ENCODE data around the gene EIF2A. TPM values are rescaled to one million over a fixed set of nuclear protein-coding genes. Genes with fewer than 3 reads are reported as not detected.
"Not testable (repeated sequence)": the region's sequence is repeated elsewhere in the genome, so short reads cannot be mapped to it uniquely, and the experiment has no call there.

EIF2A gene
- total and polyA plus RNA-seq, 2 of the 13 experiments (the other 11 are each of a cell fraction or from before 2014, with no cell fraction given) = 124 to 139 TPM

DNA sequence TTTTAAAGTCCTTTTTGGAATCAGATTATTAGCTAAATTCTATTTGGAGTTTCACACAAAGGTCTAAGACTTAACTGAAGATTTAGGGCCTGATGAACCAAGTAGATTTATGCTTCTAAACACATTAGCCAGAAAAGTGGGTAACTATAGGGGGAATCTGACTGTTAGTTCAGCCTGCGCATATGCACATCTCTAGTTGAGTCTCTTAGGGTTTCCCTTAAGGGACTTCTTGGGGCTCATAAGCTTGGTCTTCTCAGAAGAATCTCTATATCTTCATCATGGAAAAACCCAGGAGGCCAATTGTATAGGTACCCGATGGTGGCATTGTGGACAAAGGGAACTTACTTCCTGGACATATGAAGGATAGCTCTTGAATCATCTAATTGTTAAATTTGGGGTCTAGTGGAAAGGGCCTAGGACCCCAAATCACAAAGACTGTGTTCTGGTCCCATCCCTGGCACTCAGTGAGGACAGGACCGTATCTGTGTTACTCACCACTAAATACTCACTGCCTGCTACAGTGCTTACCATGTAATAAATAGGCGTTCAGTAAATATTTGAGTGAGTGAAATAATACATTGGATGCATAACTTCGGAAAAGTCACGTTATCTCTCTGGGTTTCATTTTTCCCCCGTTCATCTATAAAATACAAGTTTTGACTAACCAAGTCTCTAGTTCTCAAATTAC, 73.6 kb downstream of the EIF2A start:
- ChIA-PET CTCF (ENCODE audit: low intra/inter-chr PET ratio, low total read pairs) (no interaction called here), POLR2A (no interaction called here)
- Histone ChIP-seq H3K36me3 (replicated peaks in 1 of 2; ENCODE audit: control insufficient read depth in 1 of 2, insufficient read depth in 2 of 2, low read length in 2 of 2) (peaks cover 0 to 2% of the 10 kb centered on the region in 2 experiments; a peak in 4 of 5 replicates), H3K27ac (ENCODE audit: extremely low read length, insufficient read depth, low read length) (no peak overlapping the region), H3K4me1 (ENCODE audit: insufficient read depth, low read length) (peaks cover 14% of the 10 kb centered on the region), H3K9me3 (ENCODE audit: low read length) (no peaks in the 10 kb centered on the region), H4K20me1 (ENCODE audit: insufficient read depth, low read length) (0 out of 2 replicates have a peak, but pooled peaks cover 4% of the 10 kb centered on the region), H3K4me2 (ENCODE audit: low read depth, low read length) (no peak overlapping the region), H2AFZ (ENCODE audit: low read length) (no peak overlapping the region), H3K4me3 (replicated peaks in 1 of 3; ENCODE audit: insufficient read depth in 1 of 3, low read depth in 2 of 3, low read length in 3 of 3) (no peak overlapping the region), H3K79me2 (ENCODE audit: insufficient read depth, low read length) (peaks cover 44% of the 10 kb centered on the region), H3K27me3 (ENCODE audit: control insufficient read depth in 1 of 2, insufficient read depth in 2 of 2, low read length in 2 of 2) (no peaks in the 10 kb centered on the region), H3K9ac (ENCODE audit: insufficient read depth, low read depth, low read length) (no peak overlapping the region)
- DNase-seq (ENCODE audit: low spot score) (no peak), FAIRE-seq (no peak), ATAC-seq (no peak)
- 96% methylated on average over 7 of the region's 7 CpGs for WGBS (ENCODE audit: low lambda C conversion rate)
- in situ Hi-C loops (cut with HindIII; ENCODE audit: extremely low pct_ligation_motif_present, low pct_unique_long_range_greater_than_20kb) = no loop called here
- no TSS peak for BruUV-seq (replicated peaks)
- no peak for TF ChIP-seq ARNTL (CRISPR knock-in tag; IDR thresholded peaks at IDR 0.05)
- no peak for TF ChIP-seq YEATS4 (CRISPR knock-in tag; IDR thresholded peaks at IDR 0.05; ENCODE audit: borderline replicate concordance)
- TF ChIP-seq ETV5 (CRISPR knock-in tag; IDR thresholded peaks at IDR 0.05; ENCODE audit: borderline replicate concordance) = no peak
- no peak for TF ChIP-seq NAIF1 (CRISPR knock-in tag; IDR thresholded peaks at IDR 0.05; ENCODE audit: borderline replicate concordance)
- no peak for TF ChIP-seq PCBP1 (IDR thresholded peaks at IDR 0.05; ENCODE audit: borderline replicate concordance, low read depth, low read length)
- no peak for TF ChIP-seq ATAD3A (CRISPR knock-in tag; IDR thresholded peaks at IDR 0.05)
- TF ChIP-seq, protein P1, sequence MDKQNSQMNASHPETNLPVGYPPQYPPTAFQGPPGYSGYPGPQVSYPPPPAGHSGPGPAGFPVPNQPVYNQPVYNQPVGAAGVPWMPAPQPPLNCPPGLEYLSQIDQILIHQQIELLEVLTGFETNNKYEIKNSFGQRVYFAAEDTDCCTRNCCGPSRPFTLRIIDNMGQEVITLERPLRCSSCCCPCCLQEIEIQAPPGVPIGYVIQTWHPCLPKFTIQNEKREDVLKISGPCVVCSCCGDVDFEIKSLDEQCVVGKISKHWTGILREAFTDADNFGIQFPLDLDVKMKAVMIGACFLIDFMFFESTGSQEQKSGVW (CRISPR knock-in tag; IDR thresholded peaks at IDR 0.05; ENCODE audit: borderline replicate concordance) = no peak
- no peak for TF ChIP-seq ZNF33B (CRISPR knock-in tag; IDR thresholded peaks at IDR 0.05)
- TF ChIP-seq ZNF24 (IDR thresholded peaks at IDR 0.05) = no peak
- no peak for TF ChIP-seq ZNF550 (CRISPR knock-in tag; IDR thresholded peaks at IDR 0.05; ENCODE audit: borderline replicate concordance)
- intact Hi-C loops (cut with micrococcal nuclease; ENCODE audit: unreplicated experiment) = no loop called here

- in situ Hi-C loops (cut with HindIII; ENCODE audit: extremely low pct_ligation_motif_present, low pct_unique_long_range_greater_than_20kb); H3K9me3 ChIP-seq (ENCODE audit: low read length); H3K9ac ChIP-seq (ENCODE audit: insufficient read depth, low read depth, low read length); ATAC-seq; H4K20me1 ChIP-seq (ENCODE audit: insufficient read depth, low read length); FAIRE-seq; CTCF ChIA-PET (ENCODE audit: low intra/inter-chr PET ratio, low total read pairs); H3K4me2 ChIP-seq (ENCODE audit: low read depth, low read length); BruUV-seq (replicated peaks); H2AFZ ChIP-seq (ENCODE audit: low read length); H3K27me3 ChIP-seq (ENCODE audit: control insufficient read depth in 1 of 2, insufficient read depth in 2 of 2, low read length in 2 of 2); POLR2A ChIA-PET; H3K4me3 ChIP-seq (replicated peaks in 1 of 3; ENCODE audit: insufficient read depth in 1 of 3, low read depth in 2 of 3, low read length in 3 of 3); H3K27ac ChIP-seq (ENCODE audit: extremely low read length, insufficient read depth, low read length); DNase-seq (ENCODE audit: low spot score): not testable (repeated sequence)
- H3K36me3 ChIP-seq (replicated peaks in 1 of 2; ENCODE audit: control insufficient read depth in 1 of 2, insufficient read depth in 2 of 2, low read length in 2 of 2) = peaks cover 3 to 25% of the 10 kb centered on the region in 2 experiments
- peaks cover 14% of the 10 kb centered on the region for H3K4me1 ChIP-seq (ENCODE audit: insufficient read depth, low read length)
- intact Hi-C loops (cut with micrococcal nuclease; ENCODE audit: unreplicated experiment) = loop anchor here (2.0 kb wide), 1 partner anchor 14 kb away; no protein-coding TSS in a partner anchor
- peaks cover 32% of the 10 kb centered on the region for H3K79me2 ChIP-seq (ENCODE audit: insufficient read depth, low read length)
Observed at GRCh38 chr3:150622955-150623354, 76.4 kb downstream of the EIF2A start.
